GM12878 (cell line): ENCODE results near the gene QSOX2.

ENCODE experiments used
- CTCF ChIP-seq, 3 experiments: IDR thresholded peaks in 2 of 3; conservative IDR thresholded peaks in 1 of 3; 2 replicates each; pipeline ENCODE4 v1.5.1; 2011; ENCODE audit warnings: low read depth in 3 of 3, low read length in 3 of 3, mild to moderate bottlenecking in 3 of 3, control low read depth in 2 of 3, moderate library complexity in 2 of 3, inconsistent platforms in 1 of 3, mixed read lengths in 1 of 3; ENCODE audit not compliant: control insufficient read depth in 2 of 3, insufficient read depth in 1 of 3; ENCODE audit errors: extremely low read depth in 1 of 3
- MEF2A ChIP-seq: IDR thresholded peaks from 2 replicates; pipeline ENCODE4 v1.6.1; 2011; ENCODE audit warnings: low read depth, mild to moderate bottlenecking, low read length, moderate library complexity; ENCODE audit not compliant: insufficient read depth
- SREBF2 ChIP-seq: IDR thresholded peaks from 2 replicates; pipeline ENCODE4 v1.6.1; 2012; ENCODE audit warnings: mild to moderate bottlenecking, low read length
- ZZZ3 ChIP-seq: IDR thresholded peaks from 2 replicates; pipeline ENCODE4 v1.6.1; 2011; ENCODE audit warnings: low read depth; ENCODE audit not compliant: control insufficient read depth, insufficient read length

- no peak for TF ChIP-seq MEF2A
- no peak for TF ChIP-seq SREBF2
- no peak for TF ChIP-seq CTCF (IDR thresholded peaks at IDR 0.05 in 2 of 3, conservative IDR thresholded peaks at IDR 0.05 in 1 of 3; ENCODE audit: control insufficient read depth in 2 of 3, extremely low read depth in 1 of 3, insufficient read depth in 1 of 3, low read depth in 3 of 3, low read length in 3 of 3)
- no peak for TF ChIP-seq ZZZ3
Measured at GRCh38 chr9:136180586-136180985, 65.0 kb downstream of the QSOX2 start.
